ENCODE results near the gene CBL.

CBL gene

DNA sequence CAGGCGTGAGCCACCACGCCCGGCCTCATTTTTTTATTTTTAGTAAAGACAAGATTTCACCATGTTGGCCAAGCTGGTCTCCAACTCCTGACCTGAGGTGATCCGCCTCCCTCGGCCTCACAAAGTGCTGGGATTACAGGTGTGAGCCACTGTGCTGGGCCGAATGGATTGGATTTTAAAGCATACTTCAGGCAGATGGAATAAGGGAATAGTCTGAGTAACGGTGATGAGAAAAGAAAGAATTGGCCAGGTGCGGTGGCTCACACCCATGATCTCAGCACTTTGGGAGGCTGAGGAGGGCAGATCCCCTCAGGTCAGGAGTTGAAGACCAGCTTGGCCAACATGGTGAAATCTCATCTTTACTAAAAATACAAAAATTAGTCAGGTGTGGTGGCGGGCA is 2.1 kb upstream of the CBL start:
- H3K36me3 ChIP-seq = no peaks in the 10 kb centered on the region
- TF ChIP-seq, protein P1, sequence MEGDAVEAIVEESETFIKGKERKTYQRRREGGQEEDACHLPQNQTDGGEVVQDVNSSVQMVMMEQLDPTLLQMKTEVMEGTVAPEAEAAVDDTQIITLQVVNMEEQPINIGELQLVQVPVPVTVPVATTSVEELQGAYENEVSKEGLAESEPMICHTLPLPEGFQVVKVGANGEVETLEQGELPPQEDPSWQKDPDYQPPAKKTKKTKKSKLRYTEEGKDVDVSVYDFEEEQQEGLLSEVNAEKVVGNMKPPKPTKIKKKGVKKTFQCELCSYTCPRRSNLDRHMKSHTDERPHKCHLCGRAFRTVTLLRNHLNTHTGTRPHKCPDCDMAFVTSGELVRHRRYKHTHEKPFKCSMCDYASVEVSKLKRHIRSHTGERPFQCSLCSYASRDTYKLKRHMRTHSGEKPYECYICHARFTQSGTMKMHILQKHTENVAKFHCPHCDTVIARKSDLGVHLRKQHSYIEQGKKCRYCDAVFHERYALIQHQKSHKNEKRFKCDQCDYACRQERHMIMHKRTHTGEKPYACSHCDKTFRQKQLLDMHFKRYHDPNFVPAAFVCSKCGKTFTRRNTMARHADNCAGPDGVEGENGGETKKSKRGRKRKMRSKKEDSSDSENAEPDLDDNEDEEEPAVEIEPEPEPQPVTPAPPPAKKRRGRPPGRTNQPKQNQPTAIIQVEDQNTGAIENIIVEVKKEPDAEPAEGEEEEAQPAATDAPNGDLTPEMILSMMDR (IDR thresholded peaks at IDR 0.05; ENCODE audit: low read depth, low read length) = no peak
- H3K27me3 ChIP-seq = no peaks in the 10 kb centered on the region
- no peak for DNase-seq
- H3K4me3 ChIP-seq (ENCODE audit: low read depth, low read length) = no peak overlapping the region
- H3K9me3 ChIP-seq = no peaks in the 10 kb centered on the region
- H3K4me1 ChIP-seq = peaks cover 7% of the 10 kb centered on the region

DNA sequence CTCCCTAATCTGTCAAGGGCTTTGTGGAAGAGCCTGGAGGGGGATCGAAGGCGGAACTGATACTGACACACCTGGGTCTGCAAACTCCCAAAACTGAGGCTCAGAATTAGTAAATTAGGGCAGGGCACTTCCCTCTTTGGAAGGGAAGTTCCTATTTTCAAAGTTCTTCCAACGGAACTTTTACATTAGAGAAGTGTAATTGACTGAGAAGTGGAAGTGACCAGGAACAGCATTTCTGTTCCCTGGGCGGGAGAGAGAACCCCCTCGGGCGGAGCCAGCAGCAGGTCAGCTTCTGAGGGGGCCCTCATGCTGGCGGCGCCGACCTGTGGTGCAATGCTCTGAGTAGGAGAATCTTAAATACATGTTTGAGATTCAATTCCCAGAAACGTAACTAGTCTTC is 1.1 kb upstream of the CBL start:
- peak overlapping the region; percentile 90; the same call in 1 of the 2 replicates for H3K4me3 ChIP-seq (ENCODE audit: low read depth, low read length)
- DNase-seq = no peak
- peaks cover 7% of the 10 kb centered on the region for H3K4me1 ChIP-seq
- H3K36me3 ChIP-seq = no peaks in the 10 kb centered on the region
- TF ChIP-seq, protein P1 (IDR thresholded peaks at IDR 0.05; ENCODE audit: low read depth, low read length) = no peak
- H3K27me3 ChIP-seq = no peaks in the 10 kb centered on the region
- no peaks in the 10 kb centered on the region for H3K9me3 ChIP-seq

DNA sequence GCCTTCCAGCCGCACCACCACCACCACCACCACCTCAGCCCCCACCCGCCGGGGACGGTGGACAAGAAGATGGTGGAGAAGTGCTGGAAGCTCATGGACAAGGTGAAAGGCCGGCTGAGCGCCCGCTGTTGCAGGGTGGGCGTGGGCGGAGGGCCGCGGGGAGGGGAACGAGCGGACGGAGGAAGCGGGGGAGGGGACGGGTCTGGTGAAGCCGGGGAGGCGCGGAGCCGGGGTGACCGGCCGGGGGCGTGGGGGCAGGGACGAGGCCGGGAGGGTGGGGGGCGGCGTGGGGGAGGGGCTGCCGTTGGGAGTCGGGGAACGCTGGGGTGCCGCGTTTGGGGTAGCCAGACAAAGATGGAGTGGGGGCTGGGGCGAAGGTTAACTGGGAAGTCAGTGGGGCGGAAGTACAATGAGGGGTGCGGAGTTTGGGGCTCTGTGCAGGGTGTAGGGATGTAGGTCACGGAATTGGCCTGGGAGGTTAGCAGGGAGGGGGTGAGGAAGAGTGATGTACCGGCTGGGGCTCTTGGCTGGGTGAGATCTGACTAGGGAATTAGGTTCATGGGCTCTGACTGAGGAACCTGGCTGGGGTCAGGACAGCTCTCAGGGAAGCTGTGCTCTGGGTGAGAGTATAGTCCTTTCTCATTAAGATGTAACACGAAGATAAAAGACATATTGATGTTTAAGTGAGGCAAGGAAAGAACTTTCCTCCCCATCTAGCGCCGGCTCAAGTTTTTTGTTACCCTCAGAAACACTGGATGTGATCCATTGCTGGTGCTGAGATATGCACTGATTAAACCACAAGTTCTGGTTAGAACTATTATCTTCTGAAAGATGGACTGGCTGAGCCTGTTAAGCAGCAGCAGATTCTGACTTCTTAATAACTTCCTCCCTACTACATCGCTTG is 624 bp downstream of the CBL start:
- Histone ChIP-seq H3K4me3 (ENCODE audit: low read depth, low read length) (peak overlapping the region; percentile 90), H3K36me3 (no peaks in the 10 kb centered on the region), H3K9me3 (no peaks in the 10 kb centered on the region), H3K27me3 (no peaks in the 10 kb centered on the region), H3K4me1 (peaks cover 7% of the 10 kb centered on the region)
- TF ChIP-seq, protein P1 (IDR thresholded peaks at IDR 0.05; ENCODE audit: low read depth, low read length) = no peak
- DNase-seq = peak; percentile 60

DNA sequence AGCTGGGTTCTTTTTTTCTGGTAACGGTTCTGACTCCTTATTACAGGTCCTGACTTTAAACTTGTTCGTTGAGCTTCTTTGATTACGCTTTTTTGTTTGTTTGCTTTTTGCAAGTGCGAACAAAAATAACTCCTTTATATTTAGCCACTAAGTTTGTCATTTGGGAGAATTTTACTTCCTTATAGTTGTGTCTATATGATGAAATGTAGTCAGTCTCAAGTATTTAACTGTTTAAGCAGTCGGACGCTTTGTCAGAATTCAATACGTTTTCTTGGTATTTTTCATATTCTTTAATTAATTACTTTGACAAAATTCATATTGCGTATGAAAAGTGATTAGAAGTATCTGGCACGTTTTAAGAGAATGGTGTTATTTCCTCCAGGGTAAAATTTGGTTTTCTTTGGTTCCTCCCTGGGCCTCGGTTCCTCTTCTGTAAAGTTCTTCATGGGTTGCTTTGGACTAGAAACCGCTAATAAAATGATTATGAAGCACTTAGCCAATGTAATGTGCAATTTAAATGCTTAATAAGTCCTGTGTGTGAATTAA is 1.3 kb downstream of the CBL start:
- H3K27me3 ChIP-seq = no peaks in the 10 kb centered on the region
- no peak for DNase-seq
- H3K9me3 ChIP-seq = no peaks in the 10 kb centered on the region
- H3K36me3 ChIP-seq = no peaks in the 10 kb centered on the region
- peaks cover 7% of the 10 kb centered on the region for H3K4me1 ChIP-seq
- peak overlapping the region; percentile 90 for H3K4me3 ChIP-seq (ENCODE audit: low read depth, low read length)
- TF ChIP-seq, protein P1 (IDR thresholded peaks at IDR 0.05; ENCODE audit: low read depth, low read length) = no peak

DNA sequence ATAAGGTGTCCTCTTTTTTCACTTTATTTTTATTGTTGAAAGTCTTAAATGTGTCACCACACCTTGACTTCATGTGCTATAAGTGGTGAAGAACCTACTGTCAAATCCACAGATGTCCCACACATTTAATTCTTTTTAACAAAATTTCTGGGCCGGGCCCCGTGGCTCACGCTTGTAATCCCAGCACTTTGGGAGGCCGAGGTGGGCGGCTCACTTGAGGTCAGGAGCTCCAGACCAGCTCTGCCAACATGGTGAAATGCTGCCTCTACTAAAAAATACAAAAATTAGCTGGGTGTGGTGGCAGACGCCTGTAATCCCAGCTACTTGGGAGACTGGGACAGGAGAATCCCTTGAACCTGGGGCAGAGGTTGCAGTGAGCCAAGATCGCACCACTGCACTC is 3.0 kb downstream of the CBL start:
- DNase-seq = no peak
- Histone ChIP-seq H3K9me3 (no peaks in the 10 kb centered on the region), H3K36me3 (no peaks in the 10 kb centered on the region), H3K4me3 (ENCODE audit: low read depth, low read length) (no peak overlapping the region), H3K4me1 (peaks cover 7% of the 10 kb centered on the region), H3K27me3 (no peaks in the 10 kb centered on the region)
- TF ChIP-seq, protein P1 (IDR thresholded peaks at IDR 0.05; ENCODE audit: low read depth, low read length) = no peak

DNA sequence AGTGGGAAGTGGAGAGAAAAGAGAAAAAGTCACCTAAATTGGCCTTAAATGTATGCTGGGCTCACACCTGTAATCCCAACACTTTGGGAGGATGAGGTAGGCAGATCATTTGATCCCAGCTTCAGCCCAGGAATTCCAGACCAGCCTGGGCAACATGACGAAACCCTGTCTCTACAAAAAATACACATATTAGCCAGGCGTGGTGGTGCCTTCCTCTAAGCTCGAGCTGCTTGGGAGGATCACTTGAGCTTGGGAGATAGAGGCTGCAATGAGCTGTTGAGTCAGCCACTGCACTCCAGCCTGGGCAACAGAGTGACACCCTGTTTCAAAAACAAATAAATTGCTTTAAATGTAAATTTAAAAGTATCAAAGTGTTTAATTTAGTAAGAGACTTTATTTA is 3.9 kb downstream of the CBL start:
- TF ChIP-seq, protein P1 (IDR thresholded peaks at IDR 0.05; ENCODE audit: low read depth, low read length) = no peak
- Histone ChIP-seq H3K4me3 (ENCODE audit: low read depth, low read length) (no peak overlapping the region), H3K4me1 (peaks cover 7% of the 10 kb centered on the region), H3K36me3 (no peaks in the 10 kb centered on the region), H3K9me3 (no peaks in the 10 kb centered on the region), H3K27me3 (no peaks in the 10 kb centered on the region)
- DNase-seq = no peak
